NCI-H526 treated with DMSO at 0.1 percent for 48 hours (cell line): ENCODE measurements around the gene RPL7A.
"Not testable (repeated sequence)": the region's sequence is repeated elsewhere in the genome, so short reads cannot be mapped to it uniquely, and the experiment has no call there.

ENCODE experiments used
- DNase-seq: peaks from one replicate; lab custom pipeline; 2025; lab: John Stamatoyannopoulos, UW

Gene RPL7A

DNA sequence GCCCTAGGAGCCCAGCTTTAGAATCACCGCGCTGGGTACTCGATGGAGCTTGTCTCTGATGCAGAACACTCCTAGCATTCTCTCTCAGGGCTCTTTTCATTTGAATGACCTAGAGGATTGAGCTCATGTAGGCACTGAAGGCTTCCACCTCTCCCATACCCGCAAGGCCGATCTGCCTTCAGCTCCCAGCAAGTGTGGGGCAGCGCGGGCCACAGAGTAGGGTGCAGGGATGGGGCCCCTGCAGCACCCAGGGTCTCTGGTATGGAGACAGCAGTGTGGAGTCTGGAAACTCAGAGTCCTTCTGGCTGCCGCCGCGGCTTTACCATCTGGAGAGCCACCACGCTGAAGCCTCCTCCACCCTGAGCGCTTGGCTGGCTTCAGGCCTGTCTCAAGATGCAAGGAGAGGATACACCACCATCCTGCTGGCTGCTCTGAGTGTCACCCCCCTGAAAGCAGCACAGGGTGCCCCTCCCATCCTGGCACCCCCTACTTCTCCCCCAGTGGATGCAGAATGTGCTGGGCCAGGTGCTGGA, 41.1 kb downstream of the RPL7A start:
- DNase-seq, result no peak

- no peak for DNase-seq
Observed at GRCh38 chr9:133389562-133389961, 41.5 kb downstream of the RPL7A start.

DNA sequence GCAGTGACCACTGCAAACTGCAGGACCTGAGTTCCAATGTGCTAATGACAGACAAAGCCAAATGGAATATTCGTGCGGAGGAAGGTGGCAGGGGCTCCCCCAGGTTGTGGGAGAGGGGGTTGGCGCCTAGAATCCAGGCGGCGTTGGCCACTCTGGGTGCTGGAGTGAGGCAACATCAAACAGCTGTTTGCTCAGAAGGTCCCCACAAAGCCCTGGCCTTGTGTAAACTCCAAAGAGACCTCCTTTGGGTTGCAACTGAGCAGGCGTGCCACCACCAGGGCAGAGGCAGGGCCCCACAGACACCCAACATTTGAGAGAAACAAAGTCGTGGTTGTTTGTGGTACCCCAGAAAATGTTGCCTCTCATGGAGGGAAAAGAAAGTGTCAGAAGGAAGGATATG, 42.7 kb downstream of the RPL7A start:
- DNase-seq, result no peak

DNA sequence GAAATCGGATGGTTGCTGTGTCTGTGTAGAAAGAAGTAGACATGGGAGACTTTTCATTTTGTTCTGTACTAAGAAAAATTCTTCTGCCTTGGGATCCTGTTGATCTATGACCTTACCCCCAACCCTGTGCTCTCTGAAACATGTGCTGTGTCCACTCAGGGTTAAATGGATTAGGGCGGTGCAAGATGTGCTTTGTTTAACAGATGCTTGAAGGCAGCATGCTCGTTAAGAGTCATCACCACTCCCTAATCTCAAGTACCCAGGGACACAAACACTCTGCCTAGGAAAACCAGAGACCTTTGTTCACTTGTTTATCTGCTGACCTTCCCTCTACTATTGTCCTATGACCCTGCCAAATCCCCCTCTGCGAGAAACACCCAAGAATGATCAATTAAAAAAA, 43.4 kb downstream of the RPL7A start:
- DNase-seq, result not testable (repeated sequence)

- DNase-seq, result not testable (repeated sequence)
Observed at GRCh38 chr9:133392308-133392707, 44.3 kb downstream of the RPL7A start.

DNA sequence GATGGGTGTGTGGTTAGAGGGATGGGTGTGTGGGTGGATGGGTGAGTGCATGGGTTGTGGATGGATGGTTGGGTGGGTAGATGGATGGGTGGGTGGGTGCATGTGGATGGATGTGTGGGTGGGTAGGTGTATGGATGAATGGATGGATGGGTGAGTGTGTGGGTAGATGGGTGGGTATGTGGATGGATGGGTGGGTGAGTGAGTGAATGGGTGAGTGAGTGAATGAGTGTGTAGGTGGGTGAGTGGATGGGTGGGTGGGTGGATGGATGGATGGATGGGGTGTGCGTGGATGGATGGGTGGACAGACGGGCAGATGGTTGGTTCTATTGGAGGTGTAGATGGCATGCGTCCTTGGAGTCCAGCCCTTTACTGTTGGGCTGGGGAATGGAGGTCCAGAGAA, 45.4 kb downstream of the RPL7A start:
- no peak for DNase-seq

- DNase-seq, result no peak
Observed at GRCh38 chr9:133394687-133395271, 46.8 kb downstream of the RPL7A start.

- no peak for DNase-seq
Observed at GRCh38 chr9:133396952-133397351, 48.9 kb downstream of the RPL7A start.

DNA sequence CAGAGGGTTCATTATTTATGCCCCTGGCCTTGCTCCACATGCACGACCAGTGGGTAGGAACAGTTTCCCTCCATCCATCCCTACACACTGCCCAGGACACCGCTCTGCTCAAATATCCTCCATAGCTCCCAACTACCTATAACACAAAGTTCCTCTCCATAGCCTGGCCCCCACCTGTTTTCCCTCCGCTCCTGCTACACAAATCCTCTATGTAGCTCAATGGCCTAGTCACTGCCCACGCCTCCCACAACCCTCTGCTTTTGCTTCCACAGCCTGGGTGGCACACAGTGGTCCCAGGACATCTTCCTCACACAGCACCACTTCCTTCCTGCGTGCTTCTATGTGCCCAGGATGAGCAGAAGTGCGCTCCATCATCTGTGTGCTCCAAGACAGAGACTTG, 49.4 kb downstream of the RPL7A start:
- no peak for DNase-seq

DNA sequence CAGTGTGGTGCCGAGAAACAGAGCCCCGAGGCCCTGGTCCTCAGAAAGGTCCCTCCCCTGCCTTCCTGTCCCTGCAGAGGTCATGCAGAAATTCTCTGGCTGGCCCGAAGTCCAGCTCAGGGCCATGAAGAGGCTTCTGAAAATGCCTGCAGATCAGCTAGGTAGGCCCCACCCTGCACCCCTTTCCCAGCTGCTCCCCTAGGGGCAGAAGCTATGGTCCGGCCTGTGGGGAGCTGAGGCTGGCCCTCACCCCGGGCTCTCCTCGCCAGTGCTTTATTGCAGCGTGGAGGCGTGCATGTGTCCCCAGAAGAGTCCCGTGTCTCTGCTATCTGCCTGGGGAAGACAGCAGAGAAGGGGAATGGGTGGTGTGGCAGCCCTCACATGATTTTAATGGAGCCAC, 49.9 kb downstream of the RPL7A start:
- DNase-seq, result no peak

DNA sequence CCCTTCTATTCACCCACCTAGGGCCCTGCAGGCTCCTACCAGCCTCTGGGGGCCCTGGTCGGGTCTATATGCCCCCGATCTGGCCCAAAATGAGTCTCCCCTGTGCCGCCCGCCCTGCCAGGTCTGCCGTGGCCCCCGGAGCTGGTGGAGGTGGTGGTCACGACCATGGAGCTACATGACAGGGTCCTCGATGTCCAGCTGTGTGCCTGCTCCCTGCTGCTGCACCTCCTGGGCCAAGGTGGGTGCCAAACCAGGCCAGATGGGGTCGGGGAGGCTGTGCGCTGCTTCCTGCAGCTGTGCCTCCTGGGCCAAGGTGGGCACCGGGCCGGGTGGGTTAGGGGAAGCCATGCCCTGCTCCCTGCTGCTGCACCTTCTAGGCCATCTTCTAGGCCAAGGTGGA, 52.3 kb downstream of the RPL7A start:
- DNase-seq, result no peak
